A673 (cell line): ENCODE results near the gene BRAF.

Source experiments
- CTCF ChIP-seq: fragments of 300-800, 200-600 bp; sonication (generic); conservative IDR thresholded peaks from 2 replicates; pipeline ENCODE4 v1.5.1; 2017; ENCODE audit warnings: low read depth, mild to moderate bottlenecking, antibody characterized with exemption, low read length, moderate library complexity, mixed read lengths
- EZH2 ChIP-seq: fragments of 200-600 bp; sonication (generic); IDR thresholded peaks from 2 replicates; pipeline ENCODE4 v1.6.1; 2017; ENCODE audit warnings: borderline replicate concordance, low read depth, mild to moderate bottlenecking, mixed read lengths, antibody characterized with exemption, low read length; ENCODE audit not compliant: poor library complexity, severe bottlenecking

GRCh38 chr7:140927351-140927750, 2.6 kb upstream of the BRAF start:
- TF ChIP-seq CTCF (no peak), EZH2 (no peak)
